Lower lobe of right lung (tissue), 2 donors: ENCODE results near the gene SDK1. TPM values are rescaled to one million over a fixed set of nuclear protein-coding genes. Genes with fewer than 3 reads are reported as not detected.

Source experiments
- ATAC-seq, 2 donors: fragments of 200-7000 bp; cut with Tn5 transposase; one replicate each; pipeline ENCODE4 v1.9.1; 2020 to 2022; ENCODE audit warnings: mild to moderate bottlenecking in 2 of 2, moderate library complexity in 2 of 2
- DNase-seq: peaks from one replicate; pipeline ENCODE4 v3.0.0-alpha.2; 2020
- H3K27ac ChIP-seq: fragments of 200-600 bp; one replicate; pipeline ENCODE4 v1.8.0; 2022
- H3K27me3 ChIP-seq: fragments of 200-600 bp; one replicate; pipeline ENCODE4 v1.8.0; 2022; ENCODE audit warnings: low read depth
- H3K36me3 ChIP-seq: fragments of 200-600 bp; one replicate; pipeline ENCODE4 v1.8.0; 2022; ENCODE audit warnings: mild to moderate bottlenecking
- H3K4me1 ChIP-seq: fragments of 200-600 bp; one replicate; pipeline ENCODE4 v1.8.0; 2022
- H3K4me3 ChIP-seq: fragments of 200-600 bp; one replicate; pipeline ENCODE4 v1.8.0; 2022; ENCODE audit warnings: mild to moderate bottlenecking
- H3K9me3 ChIP-seq: fragments of 200-600 bp; one replicate; pipeline ENCODE4 v1.8.0; 2022
- CTCF ChIP-seq: fragments of 200-600 bp; IDR thresholded peaks from one replicate; pipeline ENCODE4 v1.8.0; 2022; ENCODE audit warnings: antibody characterized with exemption, mild to moderate bottlenecking
- intact Hi-C: fragments of 100-400 bp; cut with DNase I; formaldehyde crosslinking; loops from one replicate; pipeline ENCODE4 v1.11.0; 2022
- total RNA-seq: library from RNA; stranded (reverse); fragmentation: NEBNext Ultra II Directional; extraction: Animal tissue kit (Norgen Biotek cat#: 25700); gene quantifications from one replicate; pipeline ENCODE4 v1.2.1, GENCODE V29; 2021
- donor health status: DM: no; HTN: yes; CAD: no; lungs with severe emphysema.

Gene SDK1
- total RNA-seq, 1 donor from 2014 or later = 10.0 TPM

- TF ChIP-seq CTCF = no peak
- H3K36me3 ChIP-seq = no peaks in the 10 kb centered on the region
- no peak overlapping the region for H3K4me3 ChIP-seq
- H3K9me3 ChIP-seq = no peaks in the 10 kb centered on the region
- ATAC-seq (no peak), DNase-seq (no peak)
- no peaks in the 10 kb centered on the region for H3K4me1 ChIP-seq
- H3K27me3 ChIP-seq = no peaks in the 10 kb centered on the region
- intact Hi-C loops = no loop called here
- no peak overlapping the region for H3K27ac ChIP-seq
Measured at GRCh38 chr7:3986927-3987326, 685.9 kb downstream of the SDK1 start.

GRCh38 chr7:3987426-3987927, 686.4 kb downstream of the SDK1 start:
- no peaks in the 10 kb centered on the region for H3K27me3 ChIP-seq

GRCh38 chr7:3989723-3990122, 688.7 kb downstream of the SDK1 start:
- Histone ChIP-seq H3K9me3 (no peaks in the 10 kb centered on the region), H3K27me3 (no peaks in the 10 kb centered on the region), H3K4me1 (no peaks in the 10 kb centered on the region), H3K4me3 (no peak overlapping the region), H3K36me3 (no peaks in the 10 kb centered on the region), H3K27ac (no peak overlapping the region)
- no peak for TF ChIP-seq CTCF
- intact Hi-C loops = no loop called here
- ATAC-seq (no peak), DNase-seq (no peak)

More at GRCh38 chr7:3987426-3987927, 686.4 kb downstream of the SDK1 start:
- no peaks in the 10 kb centered on the region for H3K36me3 ChIP-seq
- H3K9me3 ChIP-seq = no peaks in the 10 kb centered on the region
- TF ChIP-seq CTCF = no peak
- no peaks in the 10 kb centered on the region for H3K4me1 ChIP-seq
- intact Hi-C loops = no loop called here
- no peak for ATAC-seq
- no peak overlapping the region for H3K4me3 ChIP-seq
- DNase-seq = no peak
- H3K27ac ChIP-seq = no peak overlapping the region

GRCh38 chr7:3991731-3992231, 690.7 kb downstream of the SDK1 start:
- intact Hi-C loops = no loop called here
- DNase-seq = no peak
- H3K9me3 ChIP-seq = no peaks in the 10 kb centered on the region
- ATAC-seq = peak in 1 of 2 donors; percentile 68
- H3K27me3 ChIP-seq = no peaks in the 10 kb centered on the region
- H3K36me3 ChIP-seq = no peaks in the 10 kb centered on the region
- H3K4me1 ChIP-seq = no peaks in the 10 kb centered on the region
- no peak overlapping the region for H3K4me3 ChIP-seq
- TF ChIP-seq CTCF = no peak
- no peak overlapping the region for H3K27ac ChIP-seq

- Histone ChIP-seq H3K4me1 (no peaks in the 10 kb centered on the region), H3K9me3 (no peaks in the 10 kb centered on the region), H3K4me3 (no peak overlapping the region), H3K27ac (no peak overlapping the region), H3K27me3 (no peaks in the 10 kb centered on the region), H3K36me3 (no peaks in the 10 kb centered on the region)
- DNase-seq (no peak), ATAC-seq (no peak)
- no peak for TF ChIP-seq CTCF
- intact Hi-C loops = no loop called here
Measured at GRCh38 chr7:3992841-3993240, 691.8 kb downstream of the SDK1 start.
